HepG2 (cell line): ENCODE data around the gene SYNJ2. TPM values are rescaled to one million over a fixed set of nuclear protein-coding genes. Genes with fewer than 3 reads are reported as not detected.

ENCODE experiments used
- ATF5 ChIP-seq: sonication (generic); formaldehyde crosslinking; IDR thresholded peaks from 2 replicates; pipeline ENCODE4 v1.4.0; 2020; ENCODE audit warnings: mild to moderate bottlenecking, low read depth, missing genetic modification reagents
- EP300 ChIP-seq, 3 experiments: sonication (generic) in 1 of 3; formaldehyde crosslinking in 1 of 3; IDR thresholded peaks; 2 replicates each; pipeline versions ENCODE4 v1.5.1 to v1.6.1; 2011 to 2020; ENCODE audit warnings: low read depth in 2 of 3, low read length in 2 of 3, borderline replicate concordance in 1 of 3, improper control_type of control experiment in 1 of 3, mild to moderate bottlenecking in 1 of 3, missing genetic modification reagents in 1 of 3, moderate library complexity in 1 of 3
- FIP1L1 ChIP-seq: fragments of 200-400 bp; formaldehyde crosslinking; IDR thresholded peaks from 2 replicates; pipeline ENCODE4 v1.6.1; 2018; ENCODE audit warnings: low read depth, mild to moderate bottlenecking, low read length, moderate library complexity, borderline replicate concordance; ENCODE audit not compliant: insufficient read depth
- PRDM4 ChIP-seq: sonication (generic); formaldehyde crosslinking; IDR thresholded peaks from 2 replicates; pipeline ENCODE4 v1.9.0; 2021; ENCODE audit warnings: missing genetic modification reagents, borderline replicate concordance
- RNF2 ChIP-seq: fragments of 450-650 bp; conservative IDR thresholded peaks from 2 replicates; pipeline ENCODE4 v1.6.1; 2016; ENCODE audit warnings: low read depth
- SMAD3 ChIP-seq: sonication (generic); formaldehyde crosslinking; IDR thresholded peaks from 2 replicates; pipeline ENCODE4 v1.4.0; 2020; ENCODE audit warnings: missing genetic modification reagents
- SSRP1 ChIP-seq: IDR thresholded peaks from 2 replicates; pipeline ENCODE4 v1.6.1; 2016; ENCODE audit warnings: control low read depth
- TCF7L2 ChIP-seq: IDR thresholded peaks from 2 replicates; pipeline ENCODE4 v1.6.1; 2011; ENCODE audit warnings: mild to moderate bottlenecking, low read depth, low read length, moderate library complexity
- ZBTB46 ChIP-seq: sonication (generic); formaldehyde crosslinking; IDR thresholded peaks from 2 replicates; pipeline ENCODE4 v1.4.0; 2020; ENCODE audit warnings: mild to moderate bottlenecking, missing genetic modification reagents, borderline replicate concordance
- ZHX2 ChIP-seq, 2 experiments: sonication (generic) in 1 of 2; formaldehyde crosslinking in 1 of 2; IDR thresholded peaks; 2 replicates each; pipeline versions ENCODE4 v1.6.1 to v1.9.0; 2014 to 2022; ENCODE audit warnings: antibody characterized with exemption in 1 of 2, borderline replicate concordance in 1 of 2, inconsistent platforms in 1 of 2, low read depth in 1 of 2, missing genetic modification reagents in 1 of 2
- ZNF225 ChIP-seq: sonication (generic); formaldehyde crosslinking; IDR thresholded peaks from 2 replicates; pipeline ENCODE4 v1.4.0; 2020; ENCODE audit warnings: mild to moderate bottlenecking, missing genetic modification reagents
- ZNF253 ChIP-seq: sonication (generic); formaldehyde crosslinking; IDR thresholded peaks from 2 replicates; pipeline ENCODE4 v1.8.0; 2022; ENCODE audit warnings: mild to moderate bottlenecking, missing genetic modification reagents, borderline replicate concordance
- ZNF644 ChIP-seq: IDR thresholded peaks from 2 replicates; pipeline ENCODE4 v1.6.1; 2016; ENCODE audit warnings: low read depth
- ZNF652 ChIP-seq: IDR thresholded peaks from 2 replicates; pipeline ENCODE4 v1.6.1; 2016; ENCODE audit warnings: low read depth, borderline replicate concordance
- ZNF720 ChIP-seq: sonication (generic); formaldehyde crosslinking; IDR thresholded peaks from 2 replicates; pipeline ENCODE4 v1.4.0; 2020; ENCODE audit warnings: missing genetic modification reagents
- ZNF777 ChIP-seq: sonication (generic); formaldehyde crosslinking; IDR thresholded peaks from 2 replicates; pipeline ENCODE4 v1.4.0; 2020; ENCODE audit warnings: missing genetic modification reagents
- polyA plus RNA-seq, 8 experiments: library from polyadenylated mRNA; depleted of rRNA in 3 of 8; stranded (reverse) in 7 of 8; unstranded in 1 of 8; fragments of >200 nt; fragmentation: Illumina TruSeq in 4 of 8; extraction: Trizol in 4 of 8; gene quantifications; 2 replicates each; pipeline versions ENCODE4 v1.2.1 to v1.2.3, GENCODE V29; 2011 to 2016; ENCODE audit warnings: low read depth in 4 of 8, missing spikeins in 1 of 8, mixed read lengths in 1 of 8; ENCODE audit not compliant: insufficient read depth in 1 of 8
- total RNA-seq, 5 experiments: library from RNA; depleted of rRNA; stranded (reverse); fragments of >200 nt; fragmentation: Illumina TruSeq; extraction: Trizol; gene quantifications; 2 replicates each; pipeline ENCODE4 v1.2.3, GENCODE V29; 2016; ENCODE audit warnings: low read depth in 1 of 5

SYNJ2 gene
- total and polyA plus RNA-seq, 2 of the 13 experiments (the other 11 are each of a cell fraction or from before 2014, with no cell fraction given), result 39.1 to 57.6 TPM

- no peak for TF ChIP-seq ZBTB46 (CRISPR knock-in tag)
- no peak for TF ChIP-seq ZNF253 (CRISPR knock-in tag)
- TF ChIP-seq PRDM4 (CRISPR knock-in tag), result no peak; the same call in 1 of the 2 replicates
- no peak for TF ChIP-seq FIP1L1
- TF ChIP-seq TCF7L2, result no peak
- TF ChIP-seq ZNF720 (CRISPR knock-in tag), result no peak
- TF ChIP-seq RNF2, result no peak
- peak; percentile 96 for TF ChIP-seq SMAD3
- TF ChIP-seq ZNF777, result no peak
- peak; percentile 61; the same call in 1 of the 2 replicates for TF ChIP-seq ZNF652 (CRISPR knock-in tag)
- TF ChIP-seq ZNF225 (CRISPR knock-in tag), result no peak; the same call in 1 of the 2 replicates
- no peak for TF ChIP-seq ATF5 (CRISPR knock-in tag)
- TF ChIP-seq ZNF644 (CRISPR knock-in tag), result peak; percentile 64
- peak; percentile 95 to 98 for TF ChIP-seq EP300 (IDR thresholded peaks at IDR 0.05; ENCODE audit: low read depth in 2 of 2, low read length in 2 of 2)
- TF ChIP-seq EP300 (CRISPR knock-in tag; IDR thresholded peaks at IDR 0.05; ENCODE audit: borderline replicate concordance), result peak; percentile 98
- no peak; the same call in 1 of the 2 replicates for TF ChIP-seq SSRP1 (CRISPR knock-in tag)
- 0 out of 2 replicates have a peak, but pooled peaks have one; percentile 61 for TF ChIP-seq ZHX2 (IDR thresholded peaks at IDR 0.05; ENCODE audit: low read depth)
- peak; percentile 79; the same call in 1 of the 2 replicates for TF ChIP-seq ZHX2 (CRISPR knock-in tag; IDR thresholded peaks at IDR 0.05; ENCODE audit: borderline replicate concordance)
Measured at GRCh38 chr6:157985378-157986155, 3.9 kb downstream of the SYNJ2 start (continued).
